Prostate gland (tissue), 2 donors: ENCODE measurements around the gene FMNL3. TPM values are rescaled to one million over a fixed set of nuclear protein-coding genes. Genes with fewer than 3 reads are reported as not detected.

Experiments used
- DNase-seq: peaks from one replicate; pipeline ENCODE4 v3.0.0-alpha.2; 2019; ENCODE audit warnings: low spot score
- H3K27ac ChIP-seq, 2 donors: fragments of 200-600 bp; sonication (generic); 2 replicates each; pipeline ENCODE4 v1.5.1; 2017 to 2019
- H3K27me3 ChIP-seq: fragments of 200-600 bp; sonication (generic); replicated peaks from 2 replicates; pipeline ENCODE4 v1.5.1; 2019; ENCODE audit not compliant: insufficient read depth
- H3K36me3 ChIP-seq, 2 donors: fragments of 200-600 bp; sonication (generic); 1 replicate in 1 of 2; 2 replicates in 1 of 2; pipeline versions ENCODE4 v1.5.1 to v1.8.1; 2017 to 2019
- H3K4me1 ChIP-seq: fragments of 200-600 bp; sonication (generic); replicated peaks from 2 replicates; pipeline ENCODE4 v1.5.1; 2019
- H3K4me3 ChIP-seq, 2 donors: fragments of 200-600 bp; sonication (generic); 2 replicates each; pipeline ENCODE4 v1.5.1; 2017 to 2019
- H3K9me3 ChIP-seq: fragments of 200-600 bp; sonication (generic); 2 replicates; pipeline ENCODE4 v1.5.1; 2017
- POLR2A ChIP-seq: fragments of 450-650 bp; IDR thresholded peaks from one replicate; pipeline ENCODE4 v1.6.1; 2016; ENCODE audit warnings: antibody characterized with exemption, mild to moderate bottlenecking
- POLR2AphosphoS5 ChIP-seq: sonication (generic); formaldehyde crosslinking; IDR thresholded peaks from one replicate; pipeline ENCODE4 v1.6.1; 2017; ENCODE audit warnings: antibody characterized with exemption
- WGBS: methylation state at CpG from one replicate; pipeline ENCODE4 v1.1.5; 2018; 5-methylcytosine and 5-hydroxymethylcytosine counted together
- intact Hi-C: fragments of 100-400 bp; cut with DNase I; formaldehyde crosslinking; loops from one replicate; pipeline ENCODE4 v1.14.2; 2022
- total RNA-seq, 2 donors: library from RNA; depleted of rRNA; stranded (reverse); fragments of >200 nt; gene quantifications; one replicate each; pipeline ENCODE4 v1.1.0, GENCODE V29; 2016
- TF ChIP-seq, protein P1 (sequence below), 4 experiments: fragments of 200-600 bp in 2 of 4; fragments of 450-650 bp in 2 of 4; sonication (generic) in 2 of 4; IDR thresholded peaks; 1 replicate in 3 of 4; 2 replicates in 1 of 4; pipeline ENCODE4 v1.5.1; 2016 to 2019; ENCODE audit warnings: antibody characterized with exemption in 4 of 4, mild to moderate bottlenecking in 2 of 4, moderate library complexity in 2 of 4

Gene FMNL3
- total RNA-seq, 2 donors from 2014 or later = 4.5 to 52.9 TPM

- TF ChIP-seq POLR2A (no peak), POLR2AphosphoS5 (no peak)
- TF ChIP-seq, protein P1, sequence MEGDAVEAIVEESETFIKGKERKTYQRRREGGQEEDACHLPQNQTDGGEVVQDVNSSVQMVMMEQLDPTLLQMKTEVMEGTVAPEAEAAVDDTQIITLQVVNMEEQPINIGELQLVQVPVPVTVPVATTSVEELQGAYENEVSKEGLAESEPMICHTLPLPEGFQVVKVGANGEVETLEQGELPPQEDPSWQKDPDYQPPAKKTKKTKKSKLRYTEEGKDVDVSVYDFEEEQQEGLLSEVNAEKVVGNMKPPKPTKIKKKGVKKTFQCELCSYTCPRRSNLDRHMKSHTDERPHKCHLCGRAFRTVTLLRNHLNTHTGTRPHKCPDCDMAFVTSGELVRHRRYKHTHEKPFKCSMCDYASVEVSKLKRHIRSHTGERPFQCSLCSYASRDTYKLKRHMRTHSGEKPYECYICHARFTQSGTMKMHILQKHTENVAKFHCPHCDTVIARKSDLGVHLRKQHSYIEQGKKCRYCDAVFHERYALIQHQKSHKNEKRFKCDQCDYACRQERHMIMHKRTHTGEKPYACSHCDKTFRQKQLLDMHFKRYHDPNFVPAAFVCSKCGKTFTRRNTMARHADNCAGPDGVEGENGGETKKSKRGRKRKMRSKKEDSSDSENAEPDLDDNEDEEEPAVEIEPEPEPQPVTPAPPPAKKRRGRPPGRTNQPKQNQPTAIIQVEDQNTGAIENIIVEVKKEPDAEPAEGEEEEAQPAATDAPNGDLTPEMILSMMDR (IDR thresholded peaks at IDR 0.05) = no peak
- H3K27ac ChIP-seq = no peak overlapping the region
Measured at GRCh38 chr12:49667325-49668090, 39.7 kb downstream of the FMNL3 start.

GRCh38 chr12:49666176-49666575, 41.0 kb downstream of the FMNL3 start:
- DNase-seq = no peak
- TF ChIP-seq POLR2A (no peak), POLR2AphosphoS5 (no peak)
- TF ChIP-seq, protein P1 (IDR thresholded peaks at IDR 0.05) = no peak
- H3K27ac ChIP-seq = no peak overlapping the region
- no peaks in the 10 kb centered on the region for H3K9me3 ChIP-seq
- no peak overlapping the region for H3K4me3 ChIP-seq
- H3K36me3 ChIP-seq = no peaks in the 10 kb centered on the region
- intact Hi-C loops = no loop called here
- 97% methylated on average over 4 of the region's 4 CpGs for WGBS
- no peaks in the 10 kb centered on the region for H3K4me1 ChIP-seq
- H3K27me3 ChIP-seq = no peaks in the 10 kb centered on the region

More at GRCh38 chr12:49667325-49668090, 39.7 kb downstream of the FMNL3 start:
- no peak for DNase-seq
- Histone ChIP-seq H3K4me1 (peaks cover 7% of the 10 kb centered on the region), H3K36me3 (no peaks in the 10 kb centered on the region), H3K27me3 (no peaks in the 10 kb centered on the region), H3K9me3 (no peaks in the 10 kb centered on the region), H3K4me3 (no peak overlapping the region)
- intact Hi-C loops = no loop called here
- WGBS = 92% methylated on average over 2 of the region's 2 CpGs

- no peak overlapping the region for H3K4me3 ChIP-seq
- 83% methylated on average over 2 of the region's 2 CpGs for WGBS
- no peak for DNase-seq
- H3K9me3 ChIP-seq = no peaks in the 10 kb centered on the region
- no peaks in the 10 kb centered on the region for H3K4me1 ChIP-seq
- H3K27ac ChIP-seq = no peak overlapping the region
- intact Hi-C loops = no loop called here
- TF ChIP-seq POLR2A (no peak), POLR2AphosphoS5 (no peak)
- TF ChIP-seq, protein P1 (IDR thresholded peaks at IDR 0.05) = no peak
- H3K36me3 ChIP-seq = no peaks in the 10 kb centered on the region
- no peaks in the 10 kb centered on the region for H3K27me3 ChIP-seq
Measured at GRCh38 chr12:49665384-49665783, 41.8 kb downstream of the FMNL3 start.

DNA sequence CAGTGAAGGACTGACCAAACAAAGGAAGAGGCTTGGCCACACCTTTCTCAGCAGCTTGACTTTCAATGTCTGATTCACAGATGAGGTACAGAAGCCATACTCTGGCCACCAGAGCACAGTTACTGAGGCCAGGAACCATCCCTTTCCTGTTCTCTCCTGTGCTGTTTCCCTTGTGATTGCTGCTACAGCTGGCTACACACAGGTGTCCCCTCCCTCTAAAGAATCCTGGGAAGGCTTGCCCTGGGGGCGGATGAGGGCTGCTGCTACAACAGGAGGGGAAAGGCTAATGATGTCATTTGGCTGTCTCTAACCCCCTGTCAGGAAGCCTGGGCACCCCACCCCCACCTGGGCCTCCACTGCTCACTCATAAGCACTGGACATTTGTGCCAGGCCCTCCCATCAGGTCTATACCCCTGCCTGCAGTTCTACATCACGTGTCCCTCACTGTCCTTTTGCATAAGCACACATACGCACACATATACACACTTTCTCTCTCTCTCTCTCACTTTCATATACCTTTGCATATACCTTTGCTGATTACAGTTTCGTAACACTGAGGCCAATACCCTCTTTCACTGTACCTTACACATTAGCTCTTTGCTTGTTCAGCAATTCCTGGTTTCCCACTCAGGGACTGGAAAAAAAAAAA, 42.5 kb downstream of the FMNL3 start:
- intact Hi-C loops = no loop called here
- Histone ChIP-seq H3K27me3 (no peaks in the 10 kb centered on the region), H3K27ac (no peak overlapping the region), H3K4me1 (no peaks in the 10 kb centered on the region), H3K9me3 (no peaks in the 10 kb centered on the region), H3K4me3 (no peak overlapping the region), H3K36me3 (no peaks in the 10 kb centered on the region)
- WGBS = 84% methylated on average over 4 of the region's 4 CpGs
- TF ChIP-seq, protein P1 (IDR thresholded peaks at IDR 0.05) = no peak
- no peak for TF ChIP-seq POLR2A
- TF ChIP-seq POLR2AphosphoS5 = no peak
- no peak for DNase-seq
